Type B pancreatic cell (in vitro differentiated cells): ENCODE measurements around the gene OSBP2. TPM values are rescaled to one million over a fixed set of nuclear protein-coding genes. Genes with fewer than 3 reads are reported as not detected.
A peak's percentile ranks its signal among the peaks of the same experiment; 100 is the strongest.

Experiments used
- DNase-seq: peaks from one replicate; pipeline ENCODE4 v3.0.0; 2021; ENCODE audit warnings: mixed read lengths; ENCODE audit not compliant: unreplicated experiment; ENCODE audit errors: extremely low spot score
- H3K27ac Mint-ChIP-seq: 2 replicates; pipeline ENCODE4 v1.8.0; 2021; ENCODE audit warnings: mild to moderate bottlenecking, mixed read lengths
- H3K27me3 Mint-ChIP-seq: 2 replicates; pipeline ENCODE4 v1.8.0; 2021; ENCODE audit warnings: mixed read lengths
- H3K36me3 Mint-ChIP-seq: 2 replicates; pipeline ENCODE4 v1.8.0; 2021; ENCODE audit warnings: mixed read lengths
- H3K4me1 Mint-ChIP-seq: one replicate; pipeline ENCODE4 v1.8.0; 2021; ENCODE audit warnings: mixed read lengths; ENCODE audit not compliant: unreplicated experiment
- H3K4me3 Mint-ChIP-seq: 2 replicates; pipeline ENCODE4 v1.8.0; 2021; ENCODE audit warnings: mild to moderate bottlenecking, mixed read lengths
- H3K9me3 Mint-ChIP-seq: 2 replicates; pipeline ENCODE4 v1.8.0; 2021; ENCODE audit warnings: mixed read lengths
- CTCF ChIP-seq: fragments of 200-600 bp; sonication (generic); conservative IDR thresholded peaks from 2 replicates; pipeline ENCODE4 v1.5.0; 2021; ENCODE audit warnings: antibody characterized with exemption, mild to moderate bottlenecking
- total RNA-seq: library from RNA; stranded (reverse); gene quantifications from 2 replicates; pipeline ENCODE4 v1.2.1, GENCODE V29; 2021; ENCODE audit warnings: low replicate concordance

OSBP2 gene
- total RNA-seq, 1 donor from 2014 or later = 8.1 TPM

- Mint-ChIP-seq H3K27me3 (no peaks in the 10 kb centered on the region), H3K9me3 (no peaks in the 10 kb centered on the region), H3K27ac (no peak overlapping the region), H3K36me3 (peaks cover 8% of the 10 kb centered on the region), H3K4me3 (no peak overlapping the region), H3K4me1 (peaks cover 13% of the 10 kb centered on the region)
- peak; percentile 59 for DNase-seq
- no peak for TF ChIP-seq CTCF
Observed at GRCh38 chr22:30893434-30894370, 199.0 kb downstream of the OSBP2 start.

- Mint-ChIP-seq H3K9me3 (no peaks in the 10 kb centered on the region), H3K27ac (no peak overlapping the region), H3K4me1 (peaks cover 13% of the 10 kb centered on the region), H3K4me3 (no peak overlapping the region), H3K36me3 (peaks cover 8% of the 10 kb centered on the region), H3K27me3 (no peaks in the 10 kb centered on the region)
- DNase-seq = no peak
- TF ChIP-seq CTCF = no peak
Observed at GRCh38 chr22:30894371-30894740, 199.7 kb downstream of the OSBP2 start.

- Mint-ChIP-seq H3K4me3 (no peak overlapping the region), H3K27ac (no peak overlapping the region), H3K9me3 (no peaks in the 10 kb centered on the region), H3K36me3 (peaks cover 27% of the 10 kb centered on the region), H3K27me3 (no peaks in the 10 kb centered on the region), H3K4me1 (no peaks in the 10 kb centered on the region)
- TF ChIP-seq CTCF = no peak
- DNase-seq = peak; percentile 27
Observed at GRCh38 chr22:30902496-30903357, 208.1 kb downstream of the OSBP2 start.

- peaks cover 22% of the 10 kb centered on the region for H3K36me3 Mint-ChIP-seq
- H3K27me3 Mint-ChIP-seq = no peaks in the 10 kb centered on the region
- H3K4me3 Mint-ChIP-seq = no peak overlapping the region
- no peak overlapping the region for H3K27ac Mint-ChIP-seq
- H3K4me1 Mint-ChIP-seq = no peaks in the 10 kb centered on the region
- TF ChIP-seq CTCF = no peak
- DNase-seq = peak; percentile 32
- no peaks in the 10 kb centered on the region for H3K9me3 Mint-ChIP-seq
Observed at GRCh38 chr22:30903876-30904460, 209.3 kb downstream of the OSBP2 start.

GRCh38 chr22:30905696-30906341 is 211.1 kb downstream of the OSBP2 start:
- Mint-ChIP-seq H3K4me3 (no peak overlapping the region), H3K27ac (no peak overlapping the region), H3K27me3 (no peaks in the 10 kb centered on the region), H3K4me1 (no peaks in the 10 kb centered on the region), H3K36me3 (peaks cover 21% of the 10 kb centered on the region), H3K9me3 (no peaks in the 10 kb centered on the region)
- no peak for TF ChIP-seq CTCF
- DNase-seq = peak; percentile 60
